Ramos (cell line): ENCODE measurements around the gene CALR3.
"Not testable (repeated sequence)": the region's sequence is repeated elsewhere in the genome, so short reads cannot be mapped to it uniquely, and the experiment has no call there.

Source experiments
- in situ Hi-C: fragments of 300-500 bp; cut with MboI; formaldehyde crosslinking; loops from one replicate; pipeline ENCODE4 v1.14.3; 2022; ENCODE audit warnings: low sequenced_read_pairs; ENCODE audit not compliant: unreplicated experiment

The CALR3 gene

GRCh38 chr19:16497837-16498236 lies 1.9 kb upstream of the CALR3 start:
- in situ Hi-C loops, result no loop called here

- in situ Hi-C loops, result no loop called here
These were observed 1.1 kb upstream of the CALR3 start for GRCh38 chr19:16497042-16497441.

- in situ Hi-C loops, result no loop called here
These were observed 631 bp upstream of the CALR3 start for GRCh38 chr19:16496613-16496983.

GRCh38 chr19:16486476-16486875 lies 9.5 kb downstream of the CALR3 start:
- in situ Hi-C loops, result not testable (repeated sequence)

- in situ Hi-C loops, result no loop called here
These were observed 13.2 kb downstream of the CALR3 start for GRCh38 chr19:16482745-16483144.

- in situ Hi-C loops, result no loop called here
These were observed 18.7 kb downstream of the CALR3 start for GRCh38 chr19:16477311-16477710.

- in situ Hi-C loops, result no loop called here
These were observed 19.6 kb downstream of the CALR3 start for GRCh38 chr19:16476401-16476800.

GRCh38 chr19:16473875-16474392 lies 22.0 kb downstream of the CALR3 start:
- in situ Hi-C loops, result no loop called here

- in situ Hi-C loops, result no loop called here
These were observed 23.0 kb downstream of the CALR3 start for GRCh38 chr19:16472992-16473391.

- in situ Hi-C loops, result not testable (repeated sequence)
These were observed 23.4 kb downstream of the CALR3 start for GRCh38 chr19:16472559-16472899.

- in situ Hi-C loops, result no loop called here
These were observed 24.8 kb downstream of the CALR3 start for GRCh38 chr19:16470911-16471811.

GRCh38 chr19:16470541-16470910 lies 25.4 kb downstream of the CALR3 start:
- in situ Hi-C loops, result no loop called here

GRCh38 chr19:16467581-16467980 lies 28.4 kb downstream of the CALR3 start:
- in situ Hi-C loops, result no loop called here

- in situ Hi-C loops, result not testable (repeated sequence)
These were observed 29.1 kb downstream of the CALR3 start for GRCh38 chr19:16466802-16467427.

- in situ Hi-C loops, result no loop called here
These were observed 30.7 kb downstream of the CALR3 start for GRCh38 chr19:16465239-16465638.

- in situ Hi-C loops, result no loop called here
These were observed 31.9 kb downstream of the CALR3 start for GRCh38 chr19:16463991-16464575.

- in situ Hi-C loops, result no loop called here
These were observed 32.5 kb downstream of the CALR3 start for GRCh38 chr19:16463341-16463990.

- in situ Hi-C loops, result no loop called here
These were observed 33.2 kb downstream of the CALR3 start for GRCh38 chr19:16462757-16463250.

- in situ Hi-C loops, result no loop called here
These were observed 34.3 kb downstream of the CALR3 start for GRCh38 chr19:16461630-16462051.

GRCh38 chr19:16460454-16460853 lies 35.5 kb downstream of the CALR3 start:
- in situ Hi-C loops, result no loop called here

GRCh38 chr19:16459680-16460079 lies 36.3 kb downstream of the CALR3 start:
- in situ Hi-C loops, result no loop called here
